ENCODE results near the gene TNFRSF8.

GRCh38 chr1:12080156-12080555, 17.1 kb downstream of the TNFRSF8 start:
- TF ChIP-seq POLR2A (IDR thresholded peaks at IDR 0.05; ENCODE audit: low read depth) (no peak), POLR2AphosphoS5 (IDR thresholded peaks at IDR 0.05) (no peak), CTCF (IDR thresholded peaks at IDR 0.05) (no peak)

Measured in esophagus muscularis mucosa (tissue), 3 donors.